ENCODE results near the gene KIF2A. TPM values are rescaled to one million over a fixed set of nuclear protein-coding genes. Genes with fewer than 3 reads are reported as not detected.

The KIF2A gene
- polyA plus RNA-seq, 1 donor (not counting 4 experiments of a cell fraction or from before 2014, with no cell fraction given): 34.8 TPM

- Histone ChIP-seq H3K4me1 (ENCODE audit: control insufficient read depth, extremely low read depth, insufficient read depth, low read length) (no peaks in the 10 kb centered on the region), H3K4me3 (ENCODE audit: control insufficient read depth in 2 of 3, extremely low read depth in 1 of 3, insufficient read depth in 2 of 3, low read depth in 1 of 3, low read length in 3 of 3) (no peak overlapping the region), H2AFZ (ENCODE audit: control insufficient read depth, low read length) (no peak overlapping the region), H3K27ac (ENCODE audit: control insufficient read depth, insufficient read depth, low read length) (no peak overlapping the region), H3K9me3 (ENCODE audit: control insufficient read depth, low read depth, low read length) (no peaks in the 10 kb centered on the region), H3K36me3 (ENCODE audit: control insufficient read depth in 2 of 2, extremely low read depth in 1 of 2, insufficient read depth in 2 of 2, low read length in 2 of 2) (peaks cover 0 to 2% of the 10 kb centered on the region in 2 experiments), H3K27me3 (ENCODE audit: control insufficient read depth, extremely low read depth, insufficient read depth, low read length) (no peaks in the 10 kb centered on the region), H3K9me1 (ENCODE audit: control insufficient read depth, extremely low read depth, insufficient read depth, low read length) (no peaks in the 10 kb centered on the region), H4K20me1 (ENCODE audit: control insufficient read depth, extremely low read depth, insufficient read depth, low read length) (peaks cover 3% of the 10 kb centered on the region), H3K79me2 (ENCODE audit: control insufficient read depth, insufficient read depth, low read length) (peaks cover 74% of the 10 kb centered on the region), H3K4me2 (ENCODE audit: control insufficient read depth, extremely low read depth, insufficient read depth, low read depth, low read length) (no peak overlapping the region), H3K9ac (ENCODE audit: control insufficient read depth, extremely low read depth, insufficient read depth, low read length) (no peak overlapping the region)
- dilution Hi-C loops (cut with MboI; ENCODE audit: extremely low pct_ligation_motif_present, low sequenced_read_pairs): no loop called here
- DNase-seq (ENCODE audit: low read depth, low spot score) (no peak), FAIRE-seq (no peak)
- TF ChIP-seq CTCF (optimal IDR thresholded peaks at IDR 0.05 in 1 of 3, IDR thresholded peaks at IDR 0.05 in 1 of 3, conservative IDR thresholded peaks at IDR 0.05 in 1 of 3; ENCODE audit: extremely low read depth in 1 of 3, insufficient read depth in 2 of 3, low read length in 3 of 3): no peak
- TF ChIP-seq EZH2 (IDR thresholded peaks at IDR 0.05; ENCODE audit: low read length): no peak
These were observed 22.9 kb downstream of the KIF2A start for GRCh38 chr5:62328772-62329491.

- no peak overlapping the region for H3K4me3 ChIP-seq (ENCODE audit: control insufficient read depth in 2 of 3, extremely low read depth in 1 of 3, insufficient read depth in 2 of 3, low read depth in 1 of 3, low read length in 3 of 3)
- no peak for TF ChIP-seq EZH2 (IDR thresholded peaks at IDR 0.05; ENCODE audit: low read length)
- no peak for TF ChIP-seq CTCF (optimal IDR thresholded peaks at IDR 0.05 in 1 of 3, IDR thresholded peaks at IDR 0.05 in 1 of 3, conservative IDR thresholded peaks at IDR 0.05 in 1 of 3; ENCODE audit: extremely low read depth in 1 of 3, insufficient read depth in 2 of 3, low read length in 3 of 3)
- H3K9ac ChIP-seq (ENCODE audit: control insufficient read depth, extremely low read depth, insufficient read depth, low read length): no peak overlapping the region
- H3K27me3 ChIP-seq (ENCODE audit: control insufficient read depth, extremely low read depth, insufficient read depth, low read length): no peaks in the 10 kb centered on the region
- no peaks in the 10 kb centered on the region for H3K4me1 ChIP-seq (ENCODE audit: control insufficient read depth, extremely low read depth, insufficient read depth, low read length)
- H3K9me1 ChIP-seq (ENCODE audit: control insufficient read depth, extremely low read depth, insufficient read depth, low read length): peaks cover 1% of the 10 kb centered on the region
- peaks cover 81% of the 10 kb centered on the region for H3K79me2 ChIP-seq (ENCODE audit: control insufficient read depth, insufficient read depth, low read length)
- no peak overlapping the region for H3K4me2 ChIP-seq (ENCODE audit: control insufficient read depth, extremely low read depth, insufficient read depth, low read depth, low read length)
- peaks cover 3% of the 10 kb centered on the region for H4K20me1 ChIP-seq (ENCODE audit: control insufficient read depth, extremely low read depth, insufficient read depth, low read length)
- FAIRE-seq (no peak), DNase-seq (ENCODE audit: low read depth, low spot score) (no peak)
- dilution Hi-C loops (cut with MboI; ENCODE audit: extremely low pct_ligation_motif_present, low sequenced_read_pairs): no loop called here
- H3K9me3 ChIP-seq (ENCODE audit: control insufficient read depth, low read depth, low read length): no peaks in the 10 kb centered on the region
- H2AFZ ChIP-seq (ENCODE audit: control insufficient read depth, low read length): no peak overlapping the region
- H3K27ac ChIP-seq (ENCODE audit: control insufficient read depth, insufficient read depth, low read length): no peak overlapping the region
- H3K36me3 ChIP-seq (ENCODE audit: control insufficient read depth in 2 of 2, extremely low read depth in 1 of 2, insufficient read depth in 2 of 2, low read length in 2 of 2): no peaks in the 10 kb centered on the region
These were observed 24.3 kb downstream of the KIF2A start for GRCh38 chr5:62330302-62330701.
